ENCODE measurements around the gene PRMT7.

PRMT7 gene

DNA sequence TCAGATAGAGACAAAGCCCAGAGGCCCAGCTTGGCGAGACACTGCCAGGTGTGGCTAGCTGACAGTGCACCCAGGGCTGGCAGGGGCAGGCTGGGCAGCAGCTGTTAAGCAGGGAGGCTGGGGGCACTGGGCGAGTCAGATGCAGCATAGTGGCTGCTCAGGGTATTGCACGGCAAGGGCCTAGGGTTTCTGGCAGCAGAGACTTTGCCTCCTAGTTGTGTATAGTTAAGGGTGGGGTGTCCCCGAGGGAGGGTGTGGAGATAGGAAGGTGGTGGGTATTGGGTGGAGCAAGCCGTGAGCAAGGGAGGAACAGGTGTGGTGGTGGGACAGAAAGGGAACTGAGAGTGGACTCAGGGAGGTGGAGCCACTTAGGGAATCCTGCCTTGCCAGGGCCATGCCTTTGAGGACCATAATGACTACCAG, 71.5 kb downstream of the PRMT7 start:
- Mint-ChIP-seq H3K36me3 (ENCODE audit: low read depth) (no peaks in the 10 kb centered on the region), H3K4me3 (no peak overlapping the region), H3K27me3 (no peaks in the 10 kb centered on the region), H3K27ac (no peak overlapping the region), H3K4me1 (peaks cover 13% of the 10 kb centered on the region), H3K9me3 (no peaks in the 10 kb centered on the region)
- peak; percentile 30 for DNase-seq
- ATAC-seq, result peak; percentile 56

DNA sequence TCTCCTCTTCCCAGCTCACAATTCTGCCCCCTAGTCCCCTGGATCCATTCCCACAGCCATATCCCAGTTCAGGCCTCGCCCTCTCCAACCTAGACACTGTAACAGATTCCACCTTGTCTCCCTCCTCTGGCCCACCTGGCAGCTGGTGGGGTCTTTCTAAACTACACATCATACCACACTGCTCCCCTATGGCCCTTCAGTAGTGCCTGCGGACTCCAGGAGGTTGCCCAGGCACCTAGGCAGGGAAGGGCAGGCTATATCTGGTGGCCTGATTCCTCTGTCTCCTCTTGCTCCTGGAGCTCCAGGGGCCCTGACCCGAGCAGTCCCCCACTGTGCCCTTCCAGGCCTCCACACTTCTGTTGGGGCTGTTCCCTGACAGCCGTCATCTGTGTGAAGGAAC, 73.0 kb downstream of the PRMT7 start:
- H3K36me3 Mint-ChIP-seq (ENCODE audit: low read depth), result no peaks in the 10 kb centered on the region
- DNase-seq (no peak), ATAC-seq (no peak)
- H3K9me3 Mint-ChIP-seq, result no peaks in the 10 kb centered on the region
- no peak overlapping the region for H3K4me3 Mint-ChIP-seq
- H3K27me3 Mint-ChIP-seq, result no peaks in the 10 kb centered on the region
- H3K4me1 Mint-ChIP-seq, result peaks cover 13% of the 10 kb centered on the region
- H3K27ac Mint-ChIP-seq, result no peak overlapping the region

DNA sequence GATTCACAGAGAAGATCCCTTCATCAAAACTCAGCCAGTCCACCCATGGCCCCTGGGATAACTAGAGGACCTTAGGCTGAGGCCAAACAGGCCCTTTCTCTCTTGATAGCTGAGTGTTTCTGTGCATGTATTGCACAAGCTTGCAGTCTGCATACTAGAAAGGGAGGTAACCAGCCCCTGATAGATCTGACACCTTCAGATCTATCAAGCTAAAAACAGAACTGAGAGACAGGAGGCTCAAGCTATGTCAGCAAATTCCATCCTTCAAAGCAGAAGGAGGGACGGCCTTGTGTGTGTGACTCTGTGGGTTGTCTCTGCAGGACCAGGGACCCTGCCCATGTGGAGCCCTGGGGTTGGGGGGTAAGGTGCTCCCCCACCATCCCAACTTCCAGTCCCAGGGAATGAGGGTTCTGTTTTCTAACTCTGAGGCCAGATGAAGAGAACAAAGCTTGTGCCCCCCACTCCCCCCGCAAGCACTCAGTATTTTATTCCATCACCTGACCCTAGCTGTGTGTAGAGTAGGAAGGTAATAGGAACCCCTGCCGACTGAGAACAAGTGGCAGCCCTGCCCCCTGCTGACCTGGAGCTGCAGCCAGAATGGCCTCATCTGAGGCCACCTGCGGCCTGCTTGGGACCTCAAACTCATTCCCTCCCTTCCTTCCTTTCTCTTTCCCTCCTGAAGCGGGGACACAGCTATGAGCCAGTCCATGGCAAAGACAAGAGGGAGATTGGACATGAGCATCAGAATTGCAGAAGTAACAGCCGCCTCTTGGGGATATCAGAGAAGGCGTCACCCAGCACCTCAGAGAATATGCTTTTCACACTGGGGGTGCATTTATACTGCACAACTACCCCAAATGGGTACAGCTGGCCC, 73.7 kb downstream of the PRMT7 start:
- H3K4me3 Mint-ChIP-seq, result no peak overlapping the region
- no peak for ATAC-seq
- no peaks in the 10 kb centered on the region for H3K36me3 Mint-ChIP-seq (ENCODE audit: low read depth)
- no peak overlapping the region for H3K27ac Mint-ChIP-seq
- peaks cover 10% of the 10 kb centered on the region for H3K4me1 Mint-ChIP-seq
- no peak for DNase-seq
- no peaks in the 10 kb centered on the region for H3K9me3 Mint-ChIP-seq
- H3K27me3 Mint-ChIP-seq, result no peaks in the 10 kb centered on the region

DNA sequence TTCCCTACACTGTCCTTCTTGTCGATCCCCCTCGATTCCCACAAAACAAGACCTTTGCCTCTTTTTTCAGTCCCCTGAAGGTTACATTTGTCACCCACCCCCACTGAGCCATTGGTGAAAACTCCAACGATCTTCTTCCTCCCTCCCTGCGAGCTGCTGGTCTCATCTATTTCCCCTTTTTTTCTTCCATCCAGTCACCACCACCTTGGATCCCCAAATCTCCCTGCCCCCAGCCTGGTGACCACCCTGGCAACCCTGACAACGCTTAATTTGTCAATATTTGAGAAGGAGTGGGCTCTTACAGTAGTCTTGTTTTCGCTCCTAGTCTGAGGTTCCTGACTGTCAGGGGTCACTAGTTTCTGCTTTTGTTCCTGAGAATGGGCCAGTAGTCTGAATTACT, 74.6 kb downstream of the PRMT7 start:
- DNase-seq (no peak), ATAC-seq (no peak)
- Mint-ChIP-seq H3K9me3 (no peaks in the 10 kb centered on the region), H3K27me3 (no peaks in the 10 kb centered on the region), H3K36me3 (ENCODE audit: low read depth) (no peaks in the 10 kb centered on the region), H3K4me3 (no peak overlapping the region), H3K27ac (no peak overlapping the region), H3K4me1 (peaks cover 6% of the 10 kb centered on the region)

DNA sequence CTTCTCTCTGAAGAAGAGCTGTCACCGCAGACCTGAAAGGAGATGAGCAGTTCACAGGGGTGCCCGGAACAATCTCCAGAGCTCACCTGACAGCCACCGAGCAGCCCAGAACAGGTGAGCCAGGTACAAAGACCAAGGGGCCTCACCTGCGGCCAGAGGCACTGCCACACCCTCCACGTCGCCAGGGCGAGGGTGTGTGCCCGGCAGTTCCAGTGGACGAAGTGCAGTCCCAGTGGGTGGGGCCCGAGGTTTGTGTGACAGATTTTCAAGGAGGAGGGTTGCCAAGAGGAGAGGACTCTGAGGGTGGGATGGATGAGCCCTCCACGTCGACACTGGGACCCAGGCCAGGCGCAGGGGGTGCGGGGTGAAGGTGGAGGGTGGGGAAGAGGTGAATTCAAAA, 75.8 kb downstream of the PRMT7 start:
- no peaks in the 10 kb centered on the region for H3K27me3 Mint-ChIP-seq
- no peak overlapping the region for H3K4me3 Mint-ChIP-seq
- no peaks in the 10 kb centered on the region for H3K36me3 Mint-ChIP-seq (ENCODE audit: low read depth)
- H3K9me3 Mint-ChIP-seq, result no peaks in the 10 kb centered on the region
- H3K4me1 Mint-ChIP-seq, result peaks cover 6% of the 10 kb centered on the region
- DNase-seq (no peak), ATAC-seq (no peak)
- H3K27ac Mint-ChIP-seq, result no peak overlapping the region

DNA sequence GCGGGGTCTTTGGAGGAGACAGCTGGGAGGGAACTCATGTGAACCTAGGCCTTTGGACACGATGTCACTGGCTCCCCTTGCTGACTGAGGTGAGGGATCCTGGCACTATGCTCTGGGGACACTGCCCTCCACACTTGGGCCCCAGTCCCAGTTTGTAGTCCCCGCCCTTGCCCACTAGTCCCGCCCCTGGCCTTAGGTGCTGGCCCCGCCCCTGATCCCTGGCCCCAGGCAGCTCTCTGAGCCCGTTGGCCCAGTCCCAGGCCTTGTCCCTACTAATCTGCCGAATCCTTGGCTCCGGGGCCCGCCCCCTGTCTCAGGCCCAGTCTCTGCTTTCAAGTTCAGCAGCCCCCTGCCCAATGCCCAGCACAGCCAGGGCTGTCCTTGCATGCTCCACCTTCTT, 76.5 kb downstream of the PRMT7 start:
- no peak overlapping the region for H3K27ac Mint-ChIP-seq
- H3K27me3 Mint-ChIP-seq, result no peaks in the 10 kb centered on the region
- ATAC-seq (peak; percentile 29), DNase-seq (no peak)
- H3K4me1 Mint-ChIP-seq, result peaks cover 4% of the 10 kb centered on the region
- H3K36me3 Mint-ChIP-seq (ENCODE audit: low read depth), result no peaks in the 10 kb centered on the region
- no peak overlapping the region for H3K4me3 Mint-ChIP-seq
- H3K9me3 Mint-ChIP-seq, result no peaks in the 10 kb centered on the region

DNA sequence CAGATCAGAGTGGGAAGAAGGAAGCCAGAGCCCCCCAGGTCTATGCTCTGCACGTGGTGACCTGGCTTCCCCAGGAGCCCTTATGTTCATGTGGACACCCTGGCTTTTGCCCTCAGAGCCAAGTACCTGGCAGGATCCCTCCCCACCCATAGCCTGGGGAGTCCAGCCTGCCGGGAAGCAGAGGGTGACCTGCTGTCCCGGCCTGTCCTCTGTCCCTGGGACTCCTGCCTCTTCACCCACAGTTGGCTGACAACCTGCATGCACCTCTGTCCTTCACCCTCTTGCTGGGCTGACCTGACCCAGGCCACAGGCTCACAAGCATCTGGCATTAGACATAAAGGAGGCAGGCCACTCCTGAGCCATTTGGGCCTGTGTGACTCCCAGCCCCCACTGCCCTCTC, 77.3 kb downstream of the PRMT7 start:
- Mint-ChIP-seq H3K4me3 (no peak overlapping the region), H3K4me1 (peaks cover 3% of the 10 kb centered on the region), H3K27me3 (no peaks in the 10 kb centered on the region), H3K9me3 (no peaks in the 10 kb centered on the region), H3K36me3 (ENCODE audit: low read depth) (no peaks in the 10 kb centered on the region), H3K27ac (no peak overlapping the region)
- peak; percentile 11 for ATAC-seq
- no peak for DNase-seq

DNA sequence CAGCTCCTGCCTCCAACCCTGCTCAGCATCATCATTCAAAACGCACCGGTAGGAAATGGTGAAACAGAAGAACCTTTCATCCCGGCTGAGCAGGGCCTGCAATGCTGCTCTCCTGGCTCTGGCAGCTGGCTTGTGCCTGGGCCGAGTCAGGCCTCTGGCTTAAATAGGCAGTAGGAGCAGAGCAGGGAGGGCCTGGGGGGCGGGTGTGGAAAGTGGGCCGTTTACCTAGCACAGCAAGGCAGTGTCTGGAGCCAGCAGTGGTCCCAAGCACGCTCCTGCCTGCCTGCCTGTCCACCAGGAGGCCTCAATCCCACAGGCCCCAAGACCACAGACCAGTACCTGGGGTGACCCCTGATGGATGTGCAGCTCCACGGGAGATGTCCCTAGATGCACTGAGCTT, 78.2 kb downstream of the PRMT7 start:
- peaks cover 3% of the 10 kb centered on the region for H3K4me1 Mint-ChIP-seq
- H3K9me3 Mint-ChIP-seq, result no peaks in the 10 kb centered on the region
- no peak overlapping the region for H3K27ac Mint-ChIP-seq
- H3K4me3 Mint-ChIP-seq, result no peak overlapping the region
- ATAC-seq, result no peak
- H3K36me3 Mint-ChIP-seq (ENCODE audit: low read depth), result no peaks in the 10 kb centered on the region
- H3K27me3 Mint-ChIP-seq, result no peaks in the 10 kb centered on the region
- DNase-seq, result no peak

DNA sequence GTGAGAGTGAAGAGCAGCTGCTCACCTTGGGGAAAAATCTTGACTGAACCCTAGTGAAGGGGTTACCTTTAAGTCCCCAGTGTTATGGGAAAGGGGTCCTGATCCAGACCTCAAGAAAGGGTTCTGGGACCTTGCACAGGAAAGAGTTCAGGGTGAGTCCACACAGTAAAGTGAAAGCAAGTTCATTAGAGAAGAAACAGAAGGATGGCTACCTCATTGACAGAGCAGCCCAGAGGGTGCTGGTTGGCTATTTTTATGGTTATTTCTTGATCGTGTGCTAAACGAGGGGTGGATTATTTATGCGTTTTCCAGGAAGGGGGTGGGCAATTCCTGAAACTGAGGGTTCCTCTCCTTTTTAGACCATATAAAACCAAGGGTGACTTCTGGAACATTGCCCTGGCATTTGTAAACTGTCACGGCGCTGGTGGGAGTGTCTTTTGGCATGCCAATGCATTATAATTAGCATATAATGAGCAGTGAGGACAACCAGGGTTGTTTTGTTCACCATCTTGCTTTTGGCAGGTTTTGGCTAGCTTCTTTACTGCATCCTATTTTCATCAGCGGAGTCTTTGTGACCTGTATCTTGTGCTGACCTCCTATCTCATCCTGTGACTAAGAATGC, 79.0 kb downstream of the PRMT7 start:
- ATAC-seq (no peak), DNase-seq (no peak)
- Mint-ChIP-seq H3K4me1 (peaks cover under 1% of the 10 kb centered on the region), H3K9me3 (no peaks in the 10 kb centered on the region), H3K4me3 (no peak overlapping the region), H3K27me3 (no peaks in the 10 kb centered on the region), H3K36me3 (ENCODE audit: low read depth) (no peaks in the 10 kb centered on the region), H3K27ac (no peak overlapping the region)

DNA sequence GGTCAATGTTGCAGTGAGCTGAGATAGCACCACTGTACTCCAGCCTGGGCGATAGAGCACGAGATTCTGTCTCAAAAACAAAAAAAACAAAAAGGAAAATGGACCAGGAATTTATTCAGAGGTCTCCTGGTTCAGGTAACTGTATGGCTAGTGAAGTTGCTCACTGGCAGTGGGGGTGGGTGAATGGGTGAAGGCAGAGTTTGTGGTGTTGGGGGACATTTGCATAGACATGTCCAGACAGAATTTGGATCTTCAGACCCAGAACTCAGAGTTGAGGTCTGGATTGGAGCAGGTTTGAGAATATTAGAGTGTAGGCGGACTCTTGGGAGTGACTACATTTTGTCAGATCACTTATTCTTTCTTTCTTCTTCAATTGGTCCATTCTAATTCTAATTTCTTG, 82.5 kb downstream of the PRMT7 start:
- Mint-ChIP-seq H3K9me3 (no peaks in the 10 kb centered on the region), H3K27me3 (no peaks in the 10 kb centered on the region), H3K27ac (no peak overlapping the region), H3K4me1 (no peaks in the 10 kb centered on the region), H3K4me3 (no peak overlapping the region), H3K36me3 (ENCODE audit: low read depth) (no peaks in the 10 kb centered on the region)
- ATAC-seq (no peak), DNase-seq (no peak)

DNA sequence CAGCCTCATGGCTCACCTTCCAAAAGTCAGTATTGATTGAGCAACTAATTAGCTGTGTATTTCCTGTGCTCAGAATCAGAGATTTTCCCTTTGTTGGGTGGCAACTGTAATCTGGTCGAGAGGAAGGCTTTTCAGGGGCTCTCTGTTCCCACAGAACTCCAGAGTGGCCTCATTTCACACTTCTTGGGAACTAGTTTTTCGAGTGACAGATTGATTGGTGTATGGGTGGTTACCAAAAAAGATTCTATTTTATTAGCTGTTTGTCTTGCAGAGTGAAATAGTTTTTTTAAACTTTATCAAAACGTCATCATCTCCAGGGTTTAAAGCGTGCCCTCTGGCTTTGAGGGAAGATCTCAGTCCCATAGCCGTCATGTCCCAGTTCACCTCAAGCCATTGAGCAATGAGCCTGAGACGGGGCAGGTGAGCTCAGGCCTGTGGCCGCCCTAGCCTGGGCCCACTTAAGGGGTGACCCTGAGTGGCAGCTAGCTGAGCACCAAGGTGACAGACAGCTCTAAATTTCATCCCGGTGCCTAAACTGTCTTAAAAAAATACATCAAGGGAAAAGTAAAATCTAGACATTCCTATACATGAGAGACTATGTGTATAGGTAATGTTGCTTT, 84.5 kb downstream of the PRMT7 start:
- DNase-seq, result no peak
- no peaks in the 10 kb centered on the region for H3K9me3 Mint-ChIP-seq
- H3K4me3 Mint-ChIP-seq, result no peak overlapping the region
- no peaks in the 10 kb centered on the region for H3K27me3 Mint-ChIP-seq
- ATAC-seq, result no peak
- no peak overlapping the region for H3K27ac Mint-ChIP-seq
- no peaks in the 10 kb centered on the region for H3K36me3 Mint-ChIP-seq (ENCODE audit: low read depth)
- H3K4me1 Mint-ChIP-seq, result no peaks in the 10 kb centered on the region

DNA sequence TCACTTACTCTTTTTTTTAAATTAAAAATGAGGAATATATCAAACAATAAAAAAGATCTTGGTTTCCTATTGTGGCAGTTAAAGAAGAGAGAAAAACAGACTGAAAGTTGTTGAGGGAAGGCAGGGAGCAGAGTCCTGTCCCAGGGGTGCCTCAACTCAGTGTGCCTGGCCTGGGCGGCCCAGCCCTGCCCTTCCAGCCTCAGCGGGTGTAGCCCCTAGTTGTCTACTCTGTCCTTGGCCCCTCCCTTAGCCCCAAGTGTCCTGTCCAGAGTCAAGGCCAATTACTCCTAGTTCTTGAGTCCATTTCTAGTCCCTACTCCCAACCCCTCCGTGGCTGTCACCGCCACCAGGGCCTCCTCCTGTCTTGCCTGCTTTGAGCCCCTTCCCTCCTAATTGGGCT, 85.0 kb downstream of the PRMT7 start:
- no peak overlapping the region for H3K4me3 Mint-ChIP-seq
- H3K4me1 Mint-ChIP-seq, result peaks cover 4% of the 10 kb centered on the region
- no peaks in the 10 kb centered on the region for H3K9me3 Mint-ChIP-seq
- DNase-seq (no peak), ATAC-seq (no peak)
- no peaks in the 10 kb centered on the region for H3K36me3 Mint-ChIP-seq (ENCODE audit: low read depth)
- no peak overlapping the region for H3K27ac Mint-ChIP-seq
- H3K27me3 Mint-ChIP-seq, result no peaks in the 10 kb centered on the region

DNA sequence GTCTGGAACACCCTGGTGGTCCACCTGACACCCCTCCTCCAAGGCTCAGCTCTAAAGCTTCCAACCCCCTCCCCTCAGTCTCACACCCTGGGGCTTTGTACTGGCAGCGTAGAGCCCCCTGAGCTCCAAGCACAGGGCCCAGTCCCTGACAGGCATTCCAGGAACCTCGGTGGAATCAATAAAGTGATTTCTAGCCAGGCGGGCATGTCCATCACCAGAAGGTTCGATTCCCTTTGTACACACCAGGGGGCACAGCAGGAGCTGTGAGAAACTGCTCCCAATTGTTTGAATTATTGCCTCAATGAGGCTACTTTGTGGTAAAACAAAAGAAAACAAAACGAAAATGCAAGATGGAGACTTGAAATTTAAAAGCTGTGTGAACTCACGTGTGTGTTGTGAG, 85.7 kb downstream of the PRMT7 start:
- ATAC-seq, result peak; percentile 52
- Mint-ChIP-seq H3K4me1 (peaks cover 9% of the 10 kb centered on the region), H3K27ac (no peak overlapping the region), H3K36me3 (ENCODE audit: low read depth) (no peaks in the 10 kb centered on the region), H3K9me3 (no peaks in the 10 kb centered on the region), H3K27me3 (no peaks in the 10 kb centered on the region), H3K4me3 (no peak overlapping the region)
- DNase-seq, result peak; percentile 20

DNA sequence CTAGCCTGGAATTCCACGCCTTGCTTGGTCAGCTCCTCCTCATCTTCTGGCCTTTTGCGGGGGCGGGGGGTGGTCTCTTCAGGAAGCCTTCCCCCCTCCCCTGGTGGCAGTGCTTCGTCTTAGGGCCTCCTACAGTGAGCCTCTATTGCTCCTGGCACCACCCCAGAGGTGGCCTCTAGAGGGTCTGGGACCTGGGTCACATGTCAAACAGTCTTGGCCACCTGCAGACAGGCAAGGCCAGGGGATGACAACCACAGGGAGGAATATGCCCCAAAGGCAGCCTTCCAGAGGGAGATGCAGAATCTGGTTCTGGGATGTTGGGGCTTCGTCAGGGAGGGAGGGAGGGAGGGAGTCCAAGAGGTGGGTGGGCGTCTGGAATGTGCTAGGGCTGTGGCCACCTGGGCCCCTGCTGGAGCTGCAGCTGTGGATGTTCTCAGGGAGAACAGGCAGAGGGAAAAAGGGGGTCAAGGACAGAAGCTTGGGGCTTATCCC, 86.9 kb downstream of the PRMT7 start:
- H3K4me3 Mint-ChIP-seq, result no peak overlapping the region
- no peaks in the 10 kb centered on the region for H3K9me3 Mint-ChIP-seq
- H3K36me3 Mint-ChIP-seq (ENCODE audit: low read depth), result no peaks in the 10 kb centered on the region
- no peak overlapping the region for H3K27ac Mint-ChIP-seq
- ATAC-seq (no peak), DNase-seq (no peak)
- no peaks in the 10 kb centered on the region for H3K27me3 Mint-ChIP-seq
- peaks cover 12% of the 10 kb centered on the region for H3K4me1 Mint-ChIP-seq

DNA sequence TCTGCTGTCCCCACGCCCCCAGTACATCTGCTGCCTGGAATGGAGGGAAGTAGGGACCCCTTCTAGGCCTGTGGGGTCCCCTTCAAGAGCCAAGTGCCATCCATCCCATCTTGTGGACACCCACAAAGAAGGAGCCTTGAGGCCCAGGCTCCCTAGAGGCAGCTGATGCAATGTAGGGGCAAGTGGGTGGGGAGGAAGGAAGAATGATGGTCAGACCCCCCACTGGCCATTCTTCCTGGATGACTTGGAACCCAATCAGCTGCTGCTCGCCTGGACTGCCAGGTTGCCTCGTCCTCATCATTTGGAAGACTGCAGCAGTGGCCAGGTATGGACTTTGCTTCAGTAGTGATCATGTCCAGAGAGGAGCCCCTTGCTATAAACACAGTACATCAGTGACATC, 88.6 kb downstream of the PRMT7 start:
- Mint-ChIP-seq H3K27me3 (no peaks in the 10 kb centered on the region), H3K27ac (no peak overlapping the region), H3K9me3 (no peaks in the 10 kb centered on the region), H3K36me3 (ENCODE audit: low read depth) (no peaks in the 10 kb centered on the region), H3K4me3 (no peak overlapping the region), H3K4me1 (peaks cover 12% of the 10 kb centered on the region)
- DNase-seq (no peak), ATAC-seq (no peak)

Data from activated naive CD8-positive, alpha-beta T cell treated with anti-CD3 and anti-CD28 coated beads, Interleukin-2, amount 50 U/mL, for 24 hours (primary cell).